ENCODE measurements around the gene GSK3B.
"Not testable (repeated sequence)": the region's sequence is repeated elsewhere in the genome, so short reads cannot be mapped to it uniquely, and the experiment has no call there.

Gene GSK3B

GRCh38 chr3:120053647-120054046 lies 40.6 kb downstream of the GSK3B start:
- DNase-seq (ENCODE audit: low read depth in 2 of 2) = not testable (repeated sequence)

DNA sequence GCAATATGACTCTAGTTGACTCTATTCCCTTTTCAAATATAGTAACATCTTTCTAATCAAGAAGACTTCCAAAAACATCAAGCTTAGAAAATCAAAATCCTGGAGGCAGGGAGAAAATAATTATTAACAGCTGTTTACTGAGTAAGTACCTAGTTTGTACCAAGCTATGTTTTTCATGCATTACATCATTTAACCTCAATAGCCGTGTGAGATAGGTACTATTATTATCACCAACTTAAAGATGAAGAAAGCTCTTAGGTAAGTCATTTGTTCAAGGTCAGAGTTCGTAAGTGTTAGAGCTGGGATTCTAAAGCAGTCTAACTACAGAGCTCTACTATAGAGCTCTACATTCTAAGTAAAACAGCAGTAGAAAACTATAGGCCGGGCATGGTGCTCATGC lies 41.6 kb downstream of the GSK3B start:
- no peak for DNase-seq (ENCODE audit: low read depth in 2 of 2)

- no peak for DNase-seq (ENCODE audit: low read depth in 2 of 2)
These were observed 42.0 kb downstream of the GSK3B start for GRCh38 chr3:120052225-120052624.

DNA sequence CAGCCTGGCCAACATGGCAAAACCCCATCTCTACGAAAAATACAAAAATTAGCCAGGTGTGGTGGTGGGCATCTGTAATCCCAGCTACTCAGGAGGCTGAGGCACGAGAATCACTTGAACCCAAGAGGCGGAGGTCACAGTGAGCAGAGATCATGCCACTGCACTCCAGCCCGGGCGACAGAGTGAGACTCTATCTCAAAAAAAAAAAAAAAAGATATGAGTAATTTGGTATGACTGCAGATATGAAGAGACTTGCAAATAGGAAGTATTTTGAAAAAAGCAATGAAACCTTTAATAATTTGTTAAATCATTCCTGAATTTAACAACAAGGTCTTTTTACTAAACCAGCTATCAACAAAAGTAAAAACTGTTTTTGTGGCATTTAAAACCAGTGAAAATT lies 42.7 kb downstream of the GSK3B start:
- not testable (repeated sequence) for DNase-seq (ENCODE audit: low read depth in 2 of 2)

DNA sequence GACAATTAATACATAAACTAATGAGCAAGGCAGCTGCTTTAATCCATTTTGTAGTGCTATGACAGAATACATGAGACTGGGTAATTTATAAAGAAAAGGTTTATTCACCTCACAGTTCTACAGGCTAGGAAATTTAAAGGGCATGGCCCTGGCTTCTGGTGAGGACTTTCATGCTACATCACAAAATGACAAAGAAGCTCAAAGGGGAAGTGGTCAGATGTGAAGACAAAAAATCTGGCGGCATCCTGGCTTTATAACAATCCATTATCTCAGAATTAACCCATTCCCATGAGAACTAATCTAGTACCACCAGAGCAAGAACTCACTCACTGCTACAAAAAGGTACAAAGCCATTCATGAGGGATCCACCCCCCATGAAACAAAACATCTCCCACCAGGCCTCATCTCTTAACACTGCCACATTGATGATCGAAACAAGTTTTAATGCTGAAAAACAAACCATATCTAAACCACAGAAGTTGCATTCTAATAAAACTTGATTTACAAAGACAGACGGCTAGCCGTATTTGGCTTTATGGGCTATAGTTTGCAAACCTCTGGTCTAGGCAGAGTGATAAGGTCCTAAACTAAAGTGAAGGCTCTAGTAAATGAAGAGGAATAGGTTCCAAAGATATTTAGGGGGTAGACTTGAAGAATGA lies 44.2 kb downstream of the GSK3B start:
- no peak for DNase-seq (ENCODE audit: low read depth in 2 of 2)

GRCh38 chr3:120049072-120049471 lies 45.2 kb downstream of the GSK3B start:
- DNase-seq (ENCODE audit: low read depth in 2 of 2) = no peak

DNA sequence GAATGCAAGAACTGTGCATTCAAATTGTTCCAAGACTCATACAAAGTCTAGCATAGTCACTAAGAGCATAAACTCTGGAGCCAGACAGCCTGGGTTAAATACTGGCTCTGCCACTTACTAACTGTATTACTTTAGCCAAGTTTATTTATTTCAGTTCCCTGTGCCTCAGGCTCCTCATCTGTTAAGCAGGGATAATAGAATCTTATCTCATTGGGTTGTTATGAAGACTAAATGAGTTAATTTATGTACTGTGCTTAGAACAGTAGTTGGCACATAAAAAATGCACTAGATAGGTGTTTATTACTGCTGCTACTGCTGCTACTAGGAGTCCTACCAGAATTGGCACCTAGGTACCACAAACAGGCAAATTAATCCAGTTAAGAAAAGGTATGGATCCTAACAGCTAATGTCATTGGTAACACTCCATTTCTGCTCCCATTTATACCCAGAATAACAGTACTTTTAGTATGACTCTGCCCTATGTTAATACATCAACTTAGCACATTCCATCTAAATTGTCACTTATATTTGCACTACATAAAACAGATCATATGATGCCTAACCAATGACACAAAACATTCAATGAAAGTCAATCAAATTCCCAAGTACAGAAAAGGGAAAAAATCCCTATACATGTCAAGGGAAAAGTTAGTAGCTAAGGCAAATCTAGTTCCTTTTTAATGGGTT lies 45.7 kb downstream of the GSK3B start:
- DNase-seq (ENCODE audit: low read depth in 2 of 2) = no peak

DNA sequence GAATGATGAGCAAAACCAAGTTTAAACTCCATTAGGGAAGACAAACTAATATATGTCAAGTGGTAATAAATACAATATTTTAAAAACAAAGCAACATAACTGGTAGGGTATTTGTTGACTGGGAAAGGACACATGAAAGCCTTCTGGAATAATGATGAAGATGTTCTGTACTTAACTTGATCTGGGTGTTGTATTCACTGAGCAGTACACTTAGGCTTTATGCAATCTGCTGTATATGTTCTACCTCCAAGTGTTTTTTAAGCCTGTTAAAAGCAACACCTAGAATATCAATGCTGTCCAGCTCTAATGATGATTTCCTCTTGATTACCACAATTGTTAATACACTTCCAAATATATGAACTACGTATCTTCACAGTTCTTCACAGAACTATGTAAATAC lies 46.6 kb downstream of the GSK3B start:
- DNase-seq (ENCODE audit: low read depth in 2 of 2) = no peak

DNA sequence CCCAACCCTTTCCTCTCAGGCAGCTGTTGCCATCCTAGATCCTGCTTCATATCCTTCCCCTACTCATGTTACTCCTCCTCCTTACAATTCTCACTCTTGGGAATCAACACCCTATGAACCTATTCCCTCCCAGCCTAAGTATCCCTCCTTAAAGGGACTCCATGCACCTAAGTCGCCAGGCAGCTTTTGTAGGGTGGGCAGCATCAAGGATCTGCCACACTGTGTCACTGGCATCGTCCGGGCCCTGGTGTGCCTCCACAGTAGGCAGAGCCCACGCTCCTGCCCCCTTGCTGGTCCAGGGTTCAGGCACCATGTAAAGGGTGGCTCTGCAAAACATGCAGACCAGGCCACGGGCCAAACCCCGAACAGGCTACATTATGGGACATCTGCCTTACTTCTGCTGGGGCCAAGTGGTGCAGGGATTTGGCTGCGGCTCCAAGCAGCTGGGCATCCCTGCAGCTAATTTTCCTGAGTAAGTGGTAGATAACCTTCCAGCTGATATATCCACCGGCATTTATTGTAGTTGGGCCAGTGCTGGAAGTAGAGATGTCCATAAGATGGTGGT lies 53.4 kb downstream of the GSK3B start:
- no peak for DNase-seq (ENCODE audit: low read depth in 2 of 2)

DNA sequence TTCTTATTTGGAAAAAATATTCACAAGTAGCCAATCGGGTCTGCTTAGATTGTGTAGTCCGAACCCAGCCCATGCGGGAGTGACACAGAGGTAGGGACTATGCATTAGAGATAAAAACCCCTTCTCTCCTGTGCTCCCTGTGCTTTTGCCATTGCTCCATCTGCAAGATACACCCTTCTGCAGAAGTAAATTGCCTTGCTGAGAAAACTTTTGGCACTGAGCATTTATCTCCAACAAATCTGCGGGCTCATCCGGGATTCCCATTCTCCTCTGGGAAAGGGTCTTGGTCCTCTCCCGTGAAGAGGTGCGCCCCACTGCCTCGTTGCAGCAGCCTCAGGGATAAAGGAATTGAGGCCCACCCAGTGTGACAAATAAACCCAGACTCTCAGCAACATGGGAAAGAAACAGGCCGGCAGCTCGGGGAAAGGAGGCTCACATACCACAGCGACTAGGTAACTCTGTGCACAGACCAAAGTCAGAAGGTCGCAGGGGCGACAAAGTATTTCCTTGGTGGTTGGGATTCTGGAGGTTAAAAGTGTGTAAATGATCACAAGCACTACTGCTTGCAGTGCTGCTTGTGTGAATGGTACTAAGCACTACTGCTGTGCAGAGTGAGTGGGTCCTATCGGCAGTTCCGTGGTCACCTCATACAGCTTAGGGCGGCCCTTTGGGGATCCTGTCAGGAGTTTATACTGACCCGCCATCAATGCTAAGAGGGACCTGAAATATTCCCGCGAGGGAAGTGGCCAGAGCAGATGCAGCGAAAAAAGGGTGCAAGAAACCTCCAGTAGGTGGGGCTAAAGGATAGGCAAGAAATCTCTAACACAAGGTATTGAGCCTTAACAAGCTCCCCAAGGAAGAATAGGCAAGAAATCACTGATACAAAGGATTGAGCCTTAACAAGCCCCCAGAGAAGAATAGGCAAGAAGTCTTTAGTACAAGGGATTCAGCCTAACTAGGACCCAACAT lies 54.3 kb downstream of the GSK3B start:
- no peak for DNase-seq (ENCODE audit: low read depth in 2 of 2)

- DNase-seq (ENCODE audit: low read depth in 2 of 2) = no peak
These were observed 60.7 kb downstream of the GSK3B start for GRCh38 chr3:120033596-120033995.

DNA sequence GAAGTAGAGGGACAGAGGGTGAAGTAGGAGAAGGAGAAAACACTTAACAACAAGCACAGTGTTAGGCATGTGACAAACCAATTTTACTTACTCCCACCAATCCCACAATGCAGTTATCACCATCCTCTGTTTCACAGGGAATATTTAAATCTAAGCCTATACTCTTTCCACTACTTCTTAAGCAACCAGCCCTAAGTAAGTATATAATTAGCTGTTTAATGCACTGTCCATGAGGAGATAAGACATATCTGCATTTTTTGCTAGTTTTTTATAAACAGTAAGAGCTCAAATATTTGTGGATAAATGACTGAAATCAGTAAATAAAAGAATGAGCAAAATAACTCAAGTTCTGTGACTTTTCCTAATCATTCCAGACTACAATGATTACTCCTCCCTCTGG lies 62.7 kb downstream of the GSK3B start:
- DNase-seq (ENCODE audit: low read depth in 2 of 2) = no peak

DNA sequence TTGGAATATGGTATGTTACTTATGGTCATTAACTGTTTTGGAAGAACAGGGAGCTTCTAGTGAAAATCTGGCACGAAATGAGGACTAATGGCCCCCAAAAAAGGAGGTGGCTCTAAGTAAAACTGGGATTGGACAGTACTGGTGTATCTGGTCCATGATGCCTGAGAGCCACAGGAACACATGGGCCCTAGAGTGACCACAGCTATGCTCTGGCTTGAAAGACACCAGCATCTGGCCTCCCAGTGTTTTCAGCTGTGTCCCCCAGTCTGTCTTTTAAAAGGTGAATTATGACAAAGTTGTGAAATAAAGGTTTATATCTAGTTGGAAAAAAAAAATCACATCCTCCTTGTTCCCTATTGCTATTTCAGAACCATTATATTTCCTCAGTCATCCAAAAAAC lies 64.5 kb downstream of the GSK3B start:
- DNase-seq (ENCODE audit: low read depth in 2 of 2) = no peak

- no peak for DNase-seq (ENCODE audit: low read depth in 2 of 2)
These were observed 65.8 kb downstream of the GSK3B start for GRCh38 chr3:120028271-120029047.

DNA sequence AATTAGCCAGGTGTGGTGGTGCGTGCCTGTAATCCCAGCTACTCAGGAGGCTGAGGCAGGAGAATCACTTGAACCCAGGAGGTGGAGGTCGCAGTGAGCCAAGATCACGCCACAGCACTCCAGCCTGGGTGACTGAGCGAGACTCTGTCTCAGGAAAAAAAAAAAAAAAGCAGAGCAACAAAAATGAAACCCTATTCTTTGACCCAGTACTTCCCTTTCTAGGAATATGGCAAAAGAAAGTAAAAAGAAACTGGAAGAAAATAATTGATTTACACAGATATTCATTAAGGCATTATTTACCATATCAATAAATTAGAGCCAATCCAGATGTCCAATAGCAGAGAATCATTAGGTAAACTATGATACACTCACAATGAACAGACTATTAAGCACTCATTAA lies 67.0 kb downstream of the GSK3B start:
- DNase-seq (ENCODE audit: low read depth in 2 of 2) = no peak

GRCh38 chr3:120025520-120025919 lies 68.7 kb downstream of the GSK3B start:
- DNase-seq (ENCODE audit: low read depth in 2 of 2) = no peak

GRCh38 chr3:120024103-120024502 lies 70.1 kb downstream of the GSK3B start:
- no peak for DNase-seq (ENCODE audit: low read depth in 2 of 2)

DNA sequence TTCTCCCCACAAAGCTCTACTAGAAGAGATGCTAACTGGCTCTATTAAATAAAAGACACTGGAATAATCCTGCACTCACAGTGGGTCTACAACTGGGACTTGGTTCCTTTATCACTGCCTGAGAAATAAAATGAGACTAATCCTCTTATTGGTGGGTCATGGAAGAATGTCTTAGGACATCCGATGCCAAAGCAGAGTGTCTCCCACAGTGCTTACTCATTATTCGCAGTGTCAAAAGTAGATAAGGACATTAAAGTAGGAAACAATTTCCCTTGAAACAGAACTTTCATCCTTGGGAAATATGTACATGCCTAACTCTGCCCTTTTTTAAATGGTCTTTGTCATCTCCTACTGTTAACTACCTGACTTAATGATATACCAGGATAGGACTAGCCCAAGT lies 71.5 kb downstream of the GSK3B start:
- no peak for DNase-seq (ENCODE audit: low read depth in 2 of 2)

DNA sequence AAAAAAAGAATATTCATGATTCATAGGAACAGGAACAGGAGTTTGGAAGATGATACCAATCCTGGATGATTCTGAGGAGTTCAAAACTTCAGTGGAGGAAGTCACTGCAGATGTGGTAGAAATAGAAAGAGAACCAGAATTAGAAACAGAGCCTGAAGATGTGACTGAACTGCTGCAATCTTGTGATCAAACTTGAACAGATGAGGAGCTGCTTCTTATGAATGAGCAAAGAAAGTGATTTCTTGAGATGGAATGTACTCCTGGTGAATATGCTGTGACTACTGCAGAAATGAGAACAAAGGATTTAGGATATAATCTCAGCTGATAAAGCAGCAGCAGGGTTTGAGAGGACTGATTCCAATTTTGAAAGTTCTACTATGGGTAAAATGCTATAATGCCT lies 72.7 kb downstream of the GSK3B start:
- DNase-seq (ENCODE audit: low read depth in 2 of 2) = no peak

GRCh38 chr3:120018299-120018698 lies 75.9 kb downstream of the GSK3B start:
- no peak for DNase-seq (ENCODE audit: low read depth in 2 of 2)

DNA sequence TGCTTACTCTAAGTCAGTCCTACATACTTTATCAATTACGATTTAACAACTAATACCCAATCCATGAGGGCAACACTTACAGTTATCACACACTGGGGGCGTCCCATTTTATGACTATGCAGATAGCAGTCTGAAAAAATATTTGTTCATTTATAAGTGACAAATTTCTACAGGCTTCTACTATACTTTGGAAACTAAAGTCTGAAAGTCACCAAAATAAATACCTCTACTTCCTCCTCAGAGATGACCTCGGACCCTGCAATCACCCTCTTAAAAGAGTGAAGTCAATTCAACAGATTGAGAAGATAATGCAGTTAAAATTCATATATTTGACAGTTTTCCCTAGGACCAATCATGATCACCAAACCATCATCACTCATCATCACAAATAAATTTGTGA lies 76.6 kb downstream of the GSK3B start:
- no peak for DNase-seq (ENCODE audit: low read depth in 2 of 2)

All from stimulated activated CD8-positive, alpha-beta memory T cell treated with anti-CD3 and anti-CD28 coated beads, Interleukin-2, amount 100 ng/mL, for 48 hours (primary cell).